Measurements from ENCODE around the gene PSMA8. TPM values are rescaled to one million over a fixed set of nuclear protein-coding genes. Genes with fewer than 3 reads are reported as not detected.
"Not testable (repeated sequence)": the region's sequence is repeated elsewhere in the genome, so short reads cannot be mapped to it uniquely, and the experiment has no call there.

Gene PSMA8
- total RNA-seq, 1 donor from 2014 or later: not detected

GRCh38 chr18:26238718-26239117 is 105.0 kb downstream of the PSMA8 start:
- ATAC-seq: not testable (repeated sequence)

GRCh38 chr18:26242392-26242791 is 108.7 kb downstream of the PSMA8 start:
- ATAC-seq: not testable (repeated sequence)

Other genes with a start within 250 kb of the PSMA8 start
- gene SS18, start 43.3 kb upstream of the PSMA8 start, total RNA-seq: 56.9 TPM
- gene TAF4B, start 92.6 kb downstream of the PSMA8 start, total RNA-seq: 3.3 TPM